OCI-LY1 (cell line): ENCODE results near the gene OR6C65.
"Not testable (repeated sequence)": the region's sequence is repeated elsewhere in the genome, so short reads cannot be mapped to it uniquely, and the experiment has no call there.

ENCODE experiments used
- H2AFZ ChIP-seq: fragments of 200-600 bp; sonication (generic), shearing (Covaris generic); 2 replicates; pipeline ENCODE4 v1.6.0; 2014; ENCODE audit warnings: antibody characterized with exemption, mild to moderate bottlenecking, low read length
- H3F3A ChIP-seq: fragments of 200-600 bp; sonication (generic), shearing (Covaris generic); 2 replicates; pipeline ENCODE4 v1.6.0; 2014; ENCODE audit warnings: mild to moderate bottlenecking, antibody characterized with exemption, low read length, moderate library complexity; ENCODE audit not compliant: insufficient read depth
- H3K27ac ChIP-seq: fragments of 200-600 bp; sonication (generic); 2 replicates; pipeline ENCODE4 v1.5.1; 2014; ENCODE audit warnings: low read length, mixed run types, mild to moderate bottlenecking, low read depth; ENCODE audit not compliant: poor library complexity, severe bottlenecking
- H3K27me3 ChIP-seq: fragments of 200-600 bp; sonication (generic); 2 replicates; pipeline ENCODE4 v1.6.0; 2014; ENCODE audit warnings: antibody characterized with exemption, mild to moderate bottlenecking, low read length, moderate library complexity; ENCODE audit not compliant: insufficient read depth
- H3K36me3 ChIP-seq: fragments of 200-600 bp; sonication (generic); 2 replicates; pipeline ENCODE4 v1.6.1; 2014; ENCODE audit warnings: mild to moderate bottlenecking, antibody characterized with exemption, low read length, moderate library complexity, mixed read lengths; ENCODE audit not compliant: insufficient read depth
- H3K4me1 ChIP-seq: fragments of 200-600 bp; sonication (generic); 2 replicates; pipeline ENCODE4 v1.5.1; 2014; ENCODE audit warnings: mild to moderate bottlenecking, low read length, moderate library complexity; ENCODE audit not compliant: insufficient read depth, severe bottlenecking
- H3K4me2 ChIP-seq: fragments of 200-600 bp; sonication (generic), shearing (Covaris generic); 2 replicates; pipeline ENCODE4 v1.6.1; 2014; ENCODE audit warnings: low read length
- H3K4me3 ChIP-seq: fragments of 200-600 bp; sonication (generic); 2 replicates; pipeline ENCODE4 v1.5.1; 2014; ENCODE audit warnings: low read length, low read depth, mild to moderate bottlenecking, mixed read lengths; ENCODE audit not compliant: poor library complexity, severe bottlenecking
- H3K79me2 ChIP-seq: fragments of 200-600 bp; shearing (Covaris generic); 2 replicates; pipeline ENCODE4 v1.6.1; 2016; ENCODE audit warnings: mixed run types, low read length, mixed read lengths; ENCODE audit not compliant: insufficient read depth
- H3K9ac ChIP-seq: fragments of 200-600 bp; sonication (generic), shearing (Covaris generic); 2 replicates; pipeline ENCODE4 v1.6.1; 2014; ENCODE audit warnings: mild to moderate bottlenecking, low read length, mixed read lengths
- H3K9me2 ChIP-seq: fragments of 200-600 bp; sonication (generic), shearing (Covaris generic); 2 replicates; pipeline ENCODE4 v1.6.1; 2014; ENCODE audit warnings: low read depth, mild to moderate bottlenecking, low read length, mixed read lengths
- H3K9me3 ChIP-seq: fragments of 200-600 bp; shearing (Covaris generic); 2 replicates; pipeline ENCODE4 v1.6.1; 2014; ENCODE audit warnings: low read length, mixed read lengths
- H4K20me1 ChIP-seq: fragments of 200-600 bp; sonication (generic), shearing (Covaris generic); 2 replicates; pipeline ENCODE4 v1.6.0; 2016; ENCODE audit warnings: mild to moderate bottlenecking, low read length; ENCODE audit not compliant: insufficient read depth
- EZH2 ChIP-seq: fragments of 200-600 bp; sonication (generic), shearing (Covaris generic); IDR thresholded peaks from 2 replicates; pipeline ENCODE4 v1.8.0; 2017; ENCODE audit warnings: borderline replicate concordance, mixed run types, mild to moderate bottlenecking, antibody characterized with exemption, low read length, moderate library complexity, mixed read lengths
- TF ChIP-seq, protein P1 (sequence below): fragments of 200-600 bp; sonication (generic), shearing (Covaris generic); IDR thresholded peaks from 2 replicates; pipeline ENCODE4 v1.5.1; 2017; ENCODE audit warnings: mild to moderate bottlenecking, antibody characterized with exemption, low read length, moderate library complexity, mixed read lengths

Gene OR6C65

DNA sequence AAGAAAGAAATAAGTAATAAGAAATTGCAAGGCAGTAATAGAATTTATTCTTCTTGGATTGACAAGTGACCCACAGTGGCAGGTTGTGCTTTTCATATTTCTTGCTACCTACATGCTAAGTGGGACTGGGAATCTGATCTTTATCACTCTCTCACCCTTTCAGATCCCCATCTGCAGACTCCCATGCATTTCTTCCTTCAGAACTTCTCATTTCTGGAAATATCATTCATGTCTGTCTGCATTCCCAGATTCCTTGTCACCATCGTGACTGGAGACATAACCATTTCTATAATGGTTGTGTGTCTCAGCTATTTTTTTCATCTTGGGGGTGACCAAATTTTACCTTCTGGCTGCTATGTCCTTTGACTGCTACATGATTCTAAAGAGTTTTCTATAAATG is 4.0 kb upstream of the OR6C65 start:
- H4K20me1 ChIP-seq: no peaks in the 10 kb centered on the region
- no peak overlapping the region for H3K4me3 ChIP-seq
- no peaks in the 10 kb centered on the region for H3K79me2 ChIP-seq
- no peaks in the 10 kb centered on the region for H3K36me3 ChIP-seq
- H3K9ac ChIP-seq: no peak overlapping the region
- no peaks in the 10 kb centered on the region for H3K27me3 ChIP-seq
- H2AFZ ChIP-seq: no peak overlapping the region
- TF ChIP-seq, protein P1, sequence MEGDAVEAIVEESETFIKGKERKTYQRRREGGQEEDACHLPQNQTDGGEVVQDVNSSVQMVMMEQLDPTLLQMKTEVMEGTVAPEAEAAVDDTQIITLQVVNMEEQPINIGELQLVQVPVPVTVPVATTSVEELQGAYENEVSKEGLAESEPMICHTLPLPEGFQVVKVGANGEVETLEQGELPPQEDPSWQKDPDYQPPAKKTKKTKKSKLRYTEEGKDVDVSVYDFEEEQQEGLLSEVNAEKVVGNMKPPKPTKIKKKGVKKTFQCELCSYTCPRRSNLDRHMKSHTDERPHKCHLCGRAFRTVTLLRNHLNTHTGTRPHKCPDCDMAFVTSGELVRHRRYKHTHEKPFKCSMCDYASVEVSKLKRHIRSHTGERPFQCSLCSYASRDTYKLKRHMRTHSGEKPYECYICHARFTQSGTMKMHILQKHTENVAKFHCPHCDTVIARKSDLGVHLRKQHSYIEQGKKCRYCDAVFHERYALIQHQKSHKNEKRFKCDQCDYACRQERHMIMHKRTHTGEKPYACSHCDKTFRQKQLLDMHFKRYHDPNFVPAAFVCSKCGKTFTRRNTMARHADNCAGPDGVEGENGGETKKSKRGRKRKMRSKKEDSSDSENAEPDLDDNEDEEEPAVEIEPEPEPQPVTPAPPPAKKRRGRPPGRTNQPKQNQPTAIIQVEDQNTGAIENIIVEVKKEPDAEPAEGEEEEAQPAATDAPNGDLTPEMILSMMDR: no peak
- no peak for TF ChIP-seq EZH2
- no peaks in the 10 kb centered on the region for H3K9me3 ChIP-seq
- no peak overlapping the region for H3K4me2 ChIP-seq
- H3K4me1 ChIP-seq: no peaks in the 10 kb centered on the region
- H3F3A ChIP-seq: no peaks in the 10 kb centered on the region
- H3K27ac ChIP-seq: no peak overlapping the region
- H3K9me2 ChIP-seq: no peaks in the 10 kb centered on the region

GRCh38 chr12:55407866-55408265 is 7.5 kb downstream of the OR6C65 start:
- Histone ChIP-seq H3K27ac (no peak overlapping the region), H4K20me1 (no peaks in the 10 kb centered on the region), H3K9me3 (no peaks in the 10 kb centered on the region), H3K9me2 (no peaks in the 10 kb centered on the region; the same call in 1 of the 2 replicates), H3K4me2 (no peak overlapping the region), H3K9ac (no peak overlapping the region), H3K36me3 (no peaks in the 10 kb centered on the region), H3K4me1 (no peaks in the 10 kb centered on the region), H3K79me2 (no peaks in the 10 kb centered on the region), H3F3A (no peaks in the 10 kb centered on the region), H2AFZ (no peak overlapping the region), H3K27me3 (no peaks in the 10 kb centered on the region), H3K4me3 (no peak overlapping the region)
- no peak for TF ChIP-seq EZH2
- TF ChIP-seq, protein P1: no peak

- H3K4me2 ChIP-seq, H2AFZ ChIP-seq, H3K27ac ChIP-seq, H3K79me2 ChIP-seq, H3K4me1 ChIP-seq, H3K36me3 ChIP-seq, H3K4me3 ChIP-seq, H3K9ac ChIP-seq, H4K20me1 ChIP-seq, H3K9me2 ChIP-seq, H3K9me3 ChIP-seq, H3F3A ChIP-seq, H3K27me3 ChIP-seq: not testable (repeated sequence)
Observed at GRCh38 chr12:55409133-55409532, 8.8 kb downstream of the OR6C65 start.

DNA sequence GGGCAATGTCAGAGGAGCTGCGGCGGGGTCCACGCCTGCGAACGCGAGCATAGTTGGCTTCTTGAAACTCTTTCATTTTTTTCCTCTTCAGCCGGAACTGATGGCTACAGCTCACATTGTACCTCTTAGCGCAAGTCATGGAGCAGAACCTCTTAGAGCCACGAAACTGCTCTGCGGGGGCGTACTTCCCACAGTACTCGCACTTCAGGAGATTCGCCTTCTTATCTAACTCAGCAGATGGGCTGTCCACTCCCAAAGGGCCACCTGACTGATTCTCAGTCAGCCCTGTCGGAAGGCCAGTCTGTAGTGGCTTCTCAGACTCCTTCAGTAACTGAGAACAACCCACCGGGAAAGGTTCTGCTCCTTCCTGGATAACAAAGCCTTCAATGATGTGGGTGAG is 11.8 kb downstream of the OR6C65 start:
- not testable (repeated sequence) for H3K27ac ChIP-seq, H2AFZ ChIP-seq, H3K36me3 ChIP-seq, H4K20me1 ChIP-seq, H3K4me1 ChIP-seq, H3K27me3 ChIP-seq, H3K9ac ChIP-seq, H3K4me2 ChIP-seq, H3K9me3 ChIP-seq, H3K4me3 ChIP-seq, H3K9me2 ChIP-seq, H3F3A ChIP-seq, H3K79me2 ChIP-seq

- H3K4me1 ChIP-seq, H2AFZ ChIP-seq, H3K9me3 ChIP-seq, H3K27me3 ChIP-seq, H3K4me3 ChIP-seq, H3K9me2 ChIP-seq, H3K27ac ChIP-seq, H3K4me2 ChIP-seq, H4K20me1 ChIP-seq, H3K36me3 ChIP-seq, H3K79me2 ChIP-seq, H3F3A ChIP-seq, H3K9ac ChIP-seq: not testable (repeated sequence)
Observed at GRCh38 chr12:55413498-55414388, 13.4 kb downstream of the OR6C65 start.

DNA sequence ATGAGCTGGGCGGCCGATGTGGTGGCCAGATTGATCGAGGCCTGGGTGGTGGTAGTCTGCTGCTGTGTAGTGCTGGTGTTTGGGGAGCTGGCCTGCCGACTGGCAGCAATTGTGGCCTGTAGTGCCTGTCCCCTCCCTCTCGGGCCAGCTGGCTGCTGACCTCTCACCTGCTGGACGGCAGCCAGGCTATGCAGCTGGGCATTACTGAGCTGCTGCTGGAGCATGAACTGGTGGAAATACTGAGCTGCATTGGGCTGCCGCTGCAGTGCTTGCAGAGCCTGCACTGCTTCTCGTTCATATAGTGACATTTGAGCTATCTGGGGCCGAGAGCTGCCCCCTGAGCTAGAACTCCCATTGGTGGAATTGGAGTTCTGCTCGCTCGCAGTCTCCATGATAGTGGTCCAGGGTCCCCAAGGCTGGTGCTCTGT is 14.1 kb downstream of the OR6C65 start:
- not testable (repeated sequence) for H3K36me3 ChIP-seq, H3K4me1 ChIP-seq, H3K4me3 ChIP-seq, H3K27me3 ChIP-seq, H3F3A ChIP-seq, H3K4me2 ChIP-seq, H2AFZ ChIP-seq, H4K20me1 ChIP-seq, H3K9me2 ChIP-seq, H3K9ac ChIP-seq, H3K79me2 ChIP-seq, H3K9me3 ChIP-seq, H3K27ac ChIP-seq
